ENCODE measurements around the gene FLVCR1.

The FLVCR1 gene

DNA sequence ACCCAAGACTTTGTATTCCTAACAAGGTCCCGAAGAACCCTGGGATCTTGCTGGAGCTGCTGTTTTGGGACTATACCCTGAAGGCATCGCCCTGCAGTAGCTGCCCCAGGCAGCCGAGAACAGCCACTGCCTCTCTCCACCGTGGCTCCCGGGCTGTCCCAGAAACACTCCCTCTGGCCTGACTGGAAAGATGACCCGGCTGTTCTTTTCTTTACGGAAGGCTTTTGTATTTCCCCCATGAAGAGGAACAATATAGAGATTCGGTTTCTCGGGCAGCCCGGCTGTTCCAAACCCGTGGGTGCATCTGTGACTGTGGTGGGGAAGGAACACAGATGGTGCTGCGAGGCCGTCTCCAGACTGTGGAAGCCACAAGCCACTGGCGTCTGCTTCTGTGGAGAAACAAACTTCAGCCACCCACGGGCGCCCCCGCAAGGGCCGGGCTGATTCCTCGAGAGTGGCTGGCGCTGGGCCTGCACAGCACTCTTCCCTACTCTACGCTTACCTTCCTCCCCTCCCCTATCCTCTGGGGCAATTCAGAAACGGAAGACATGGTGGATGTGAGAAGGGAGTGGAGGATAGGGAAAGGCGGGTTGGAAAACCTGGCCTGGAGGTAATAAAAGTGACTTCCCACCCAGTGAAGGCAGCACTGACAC is 58.5 kb downstream of the FLVCR1 start:
- no peak for DNase-seq

DNA sequence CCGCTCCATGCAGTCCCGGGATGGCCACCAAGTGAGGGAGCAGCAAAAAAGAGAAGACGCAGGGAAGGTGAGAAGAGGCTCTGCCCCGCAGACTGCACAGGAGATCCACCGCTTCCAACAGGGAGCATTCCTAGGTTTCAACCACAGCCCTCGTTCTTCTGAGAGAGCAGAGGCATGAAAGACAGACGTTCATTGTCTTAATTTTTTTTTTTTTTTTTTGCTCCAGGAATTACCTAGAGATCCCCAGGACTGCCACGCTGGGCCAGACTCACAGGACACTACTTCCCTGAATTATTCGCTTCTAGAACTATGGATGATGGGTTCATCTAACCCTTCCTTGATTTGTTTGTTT is 59.0 kb downstream of the FLVCR1 start:
- DNase-seq = no peak

DNA sequence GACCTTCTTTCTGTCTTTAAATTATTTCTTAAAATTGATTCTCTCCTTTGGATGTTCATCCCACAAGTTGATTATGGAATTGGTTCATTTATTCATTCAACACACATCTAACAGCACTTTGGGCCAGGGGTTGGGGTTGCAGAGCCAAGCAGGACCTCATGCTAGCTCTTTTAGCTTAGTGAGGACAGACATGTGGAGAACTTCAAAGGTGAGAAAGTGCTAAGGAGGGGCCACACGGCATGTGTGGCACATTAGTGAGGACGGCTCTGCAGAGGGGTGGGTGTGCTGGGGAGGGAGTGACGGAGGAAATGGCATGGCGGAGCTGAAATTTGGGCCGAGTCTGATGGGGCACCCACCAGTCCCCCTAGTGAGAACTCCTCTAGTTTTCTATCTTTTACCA is 59.8 kb downstream of the FLVCR1 start:
- DNase-seq = no peak

GRCh38 chr1:212918824-212919223 is 60.7 kb downstream of the FLVCR1 start:
- DNase-seq = no peak

GRCh38 chr1:212920246-212920645 is 62.2 kb downstream of the FLVCR1 start:
- DNase-seq = no peak

DNA sequence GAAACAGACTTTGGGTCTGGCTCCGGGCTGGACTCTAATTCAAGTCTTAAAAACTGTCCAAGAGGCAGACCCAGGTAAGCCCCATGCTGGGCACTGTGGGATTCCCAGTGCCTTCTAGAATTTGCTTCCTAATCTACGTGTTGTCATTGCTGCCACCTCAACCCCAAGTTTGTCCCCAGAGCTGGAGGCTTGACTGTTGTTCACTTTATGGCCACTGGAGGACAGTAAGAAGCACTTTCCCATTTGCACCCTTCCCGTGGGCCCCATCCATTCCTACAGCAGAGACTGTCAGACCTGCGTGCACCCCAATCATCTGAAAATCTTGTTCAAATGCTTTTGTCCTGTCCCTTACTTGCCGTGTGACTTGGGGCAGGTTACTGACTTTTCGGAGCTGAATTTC is 62.8 kb downstream of the FLVCR1 start:
- no peak for DNase-seq

GRCh38 chr1:212922016-212922415 is 63.9 kb downstream of the FLVCR1 start:
- no peak for DNase-seq

- DNase-seq = no peak
These were observed 68.3 kb downstream of the FLVCR1 start for GRCh38 chr1:212926372-212926771.

DNA sequence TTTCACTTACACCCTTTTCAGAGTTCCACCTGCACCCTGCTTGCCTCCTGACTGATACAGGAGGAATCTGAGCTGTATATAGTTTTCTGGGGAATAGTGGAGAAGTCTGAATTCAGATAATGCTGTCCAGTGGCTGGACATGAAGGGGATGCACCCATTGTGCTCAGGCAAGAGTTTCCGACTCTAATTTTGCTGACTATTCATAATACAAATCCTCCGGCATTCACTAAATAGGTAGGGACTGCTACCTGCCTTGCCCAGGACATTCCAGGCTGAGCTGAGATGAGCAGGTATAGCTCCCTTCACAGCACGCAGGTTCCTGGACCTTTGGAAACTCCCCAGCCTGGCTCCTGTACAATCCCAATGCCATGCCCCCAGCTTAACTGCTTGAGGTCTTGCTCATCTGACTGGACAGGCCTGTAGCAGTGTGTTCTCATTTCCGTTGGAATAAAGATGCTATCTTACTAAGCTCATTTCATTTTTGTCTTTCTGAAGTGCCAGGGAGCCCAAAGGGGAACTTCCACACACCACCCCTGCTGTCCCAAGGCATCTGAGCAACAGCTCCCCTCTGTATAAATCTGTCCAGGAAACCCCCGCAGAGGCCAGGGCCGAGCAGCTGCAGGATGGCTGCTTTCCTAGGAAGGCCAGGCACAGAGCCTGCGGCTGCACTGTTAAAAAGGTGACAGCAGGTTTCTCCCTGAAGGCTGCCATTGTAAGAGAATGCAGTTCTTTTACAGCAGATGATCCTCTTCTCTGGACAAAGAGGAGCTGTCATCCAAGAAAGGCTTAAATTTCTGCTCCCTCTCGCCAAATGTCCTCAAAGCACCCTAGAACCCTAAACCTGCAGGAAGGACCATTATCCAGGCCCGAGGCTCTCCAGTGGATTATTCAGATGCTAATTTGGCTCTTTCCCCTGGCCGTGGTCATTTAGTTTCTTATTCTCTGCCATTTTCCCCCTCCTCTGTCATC is 70.5 kb downstream of the FLVCR1 start:
- DNase-seq = no peak

DNA sequence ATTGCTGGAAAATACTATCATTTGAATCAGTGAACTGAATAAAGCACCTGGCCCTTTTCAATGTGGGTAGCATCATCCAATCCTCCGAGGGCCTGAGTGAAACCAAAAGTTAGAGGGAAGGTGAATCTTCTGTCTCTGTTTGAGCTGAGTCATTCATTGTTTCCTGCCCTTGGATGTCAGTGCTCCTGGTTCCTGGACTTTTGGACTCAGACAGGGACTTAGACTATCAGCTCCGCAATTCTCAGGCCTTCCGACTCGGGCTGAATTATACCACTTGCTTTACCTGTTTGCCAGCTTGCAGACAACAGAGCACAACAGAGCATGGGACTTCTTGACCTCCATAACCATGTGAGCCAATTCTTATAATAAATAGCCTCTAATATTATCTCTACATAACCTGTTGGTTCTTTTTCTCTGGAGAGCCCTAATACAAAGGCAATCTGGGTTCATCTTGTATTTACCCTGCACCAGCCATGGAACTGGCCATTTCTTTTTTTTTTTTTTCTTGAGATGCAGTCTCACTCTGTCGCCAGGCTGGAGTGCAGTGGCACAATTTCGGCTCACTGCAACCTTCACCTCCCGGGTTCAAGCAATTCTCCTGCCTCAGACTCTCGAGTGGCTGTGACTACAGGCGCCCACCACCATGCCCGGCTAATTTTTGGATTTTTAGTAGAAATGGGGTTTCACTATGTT is 73.1 kb downstream of the FLVCR1 start:
- DNase-seq = no peak

- DNase-seq = no peak
These were observed 75.9 kb downstream of the FLVCR1 start for GRCh38 chr1:212933815-212934471.

- no peak for DNase-seq
These were observed 77.4 kb downstream of the FLVCR1 start for GRCh38 chr1:212935387-212935981.

DNA sequence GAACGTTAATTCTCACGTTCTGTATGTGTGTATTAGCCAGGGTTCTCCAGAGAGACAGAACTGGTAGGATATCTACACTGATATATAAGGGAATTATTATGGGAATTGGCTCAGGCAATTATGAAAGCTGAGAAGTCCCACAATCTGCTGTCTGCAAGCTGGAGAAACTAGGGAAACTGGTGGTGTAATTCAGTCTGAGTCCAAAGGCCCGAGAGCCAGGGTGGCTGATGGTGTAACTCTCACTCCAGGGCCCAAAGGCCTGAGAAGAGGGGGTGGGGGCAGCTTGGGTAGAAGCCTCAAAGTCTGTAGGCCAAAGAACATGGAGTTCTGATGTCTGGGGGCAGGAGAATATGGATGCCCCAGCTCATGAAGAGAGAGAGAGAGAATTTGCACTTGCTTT is 79.0 kb downstream of the FLVCR1 start:
- no peak for DNase-seq

DNA sequence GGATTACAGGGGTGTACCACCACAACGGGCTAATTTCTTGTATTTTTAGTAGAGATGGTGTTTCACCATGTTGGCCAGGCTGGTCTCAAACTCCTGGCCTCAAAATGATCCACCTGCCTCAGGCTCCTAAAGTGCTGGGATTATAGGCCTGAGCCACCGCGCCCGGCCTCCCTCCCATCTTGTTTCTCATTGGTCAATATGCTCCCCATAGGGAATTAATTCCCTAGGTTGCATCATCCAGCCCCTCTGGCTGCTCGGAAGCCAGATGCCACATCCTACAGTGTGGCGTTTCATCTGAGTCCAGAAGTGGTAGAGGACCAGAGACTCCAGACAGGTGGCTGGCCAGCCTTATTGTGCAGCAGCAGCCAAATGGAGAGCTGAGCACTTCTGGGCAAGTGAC is 80.8 kb downstream of the FLVCR1 start:
- no peak for DNase-seq

GRCh38 chr1:212941452-212941851 is 83.4 kb downstream of the FLVCR1 start:
- no peak for DNase-seq

DNA sequence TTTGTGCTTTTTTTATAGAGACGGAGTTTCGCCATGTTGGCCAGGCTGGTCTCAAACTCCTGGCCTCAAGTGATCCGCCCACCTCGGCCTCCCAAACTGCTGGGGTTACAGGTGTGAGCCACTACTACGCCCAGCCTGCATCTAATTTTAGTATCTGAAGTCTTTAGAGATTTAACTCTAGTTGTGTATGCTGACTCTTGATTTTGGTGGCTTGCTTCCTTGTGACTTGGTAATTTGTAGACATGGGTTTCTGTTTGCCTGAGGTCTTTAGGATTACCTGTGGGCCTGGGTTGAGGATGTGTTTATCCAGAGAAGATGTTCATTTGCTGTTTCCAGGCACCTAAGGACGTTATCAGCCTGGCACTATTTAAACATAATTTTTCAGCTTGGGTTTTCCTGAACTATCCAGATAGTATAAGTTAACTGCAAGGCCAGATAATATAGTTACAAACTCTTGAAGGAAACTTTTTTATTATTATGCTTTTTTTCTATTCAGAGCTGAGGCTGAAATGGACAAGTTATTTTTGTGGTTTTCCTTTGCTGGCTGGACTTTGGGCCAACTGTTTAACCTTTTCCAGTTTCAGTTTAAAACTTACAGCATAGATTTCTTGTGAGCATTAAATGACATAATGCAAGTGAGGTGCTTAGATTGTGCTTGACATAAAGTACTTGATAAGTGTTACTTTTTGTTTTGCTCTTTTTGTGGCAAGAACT is 84.8 kb downstream of the FLVCR1 start:
- DNase-seq = no peak

- DNase-seq = no peak
These were observed 85.3 kb downstream of the FLVCR1 start for GRCh38 chr1:212943393-212943710.

- DNase-seq = no peak
These were observed 86.3 kb downstream of the FLVCR1 start for GRCh38 chr1:212944229-212944901.

GRCh38 chr1:212945056-212945455 is 87.0 kb downstream of the FLVCR1 start:
- DNase-seq = no peak

GRCh38 chr1:212945463-212946160 is 87.5 kb downstream of the FLVCR1 start:
- no peak for DNase-seq

- DNase-seq = no peak
These were observed 88.8 kb downstream of the FLVCR1 start for GRCh38 chr1:212946872-212947271.
